HG02885 (cell line): ENCODE measurements around the gene SLC2A8.

Experiments used
- ATAC-seq: cut with Tn5 transposase; IDR thresholded peaks from one replicate; pipeline ENCODE4 v1.9.1; 2021; ENCODE audit warnings: mild to moderate bottlenecking; ENCODE audit not compliant: unreplicated experiment, poor library complexity

The SLC2A8 gene, protein sequence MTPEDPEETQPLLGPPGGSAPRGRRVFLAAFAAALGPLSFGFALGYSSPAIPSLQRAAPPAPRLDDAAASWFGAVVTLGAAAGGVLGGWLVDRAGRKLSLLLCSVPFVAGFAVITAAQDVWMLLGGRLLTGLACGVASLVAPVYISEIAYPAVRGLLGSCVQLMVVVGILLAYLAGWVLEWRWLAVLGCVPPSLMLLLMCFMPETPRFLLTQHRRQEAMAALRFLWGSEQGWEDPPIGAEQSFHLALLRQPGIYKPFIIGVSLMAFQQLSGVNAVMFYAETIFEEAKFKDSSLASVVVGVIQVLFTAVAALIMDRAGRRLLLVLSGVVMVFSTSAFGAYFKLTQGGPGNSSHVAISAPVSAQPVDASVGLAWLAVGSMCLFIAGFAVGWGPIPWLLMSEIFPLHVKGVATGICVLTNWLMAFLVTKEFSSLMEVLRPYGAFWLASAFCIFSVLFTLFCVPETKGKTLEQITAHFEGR

DNA sequence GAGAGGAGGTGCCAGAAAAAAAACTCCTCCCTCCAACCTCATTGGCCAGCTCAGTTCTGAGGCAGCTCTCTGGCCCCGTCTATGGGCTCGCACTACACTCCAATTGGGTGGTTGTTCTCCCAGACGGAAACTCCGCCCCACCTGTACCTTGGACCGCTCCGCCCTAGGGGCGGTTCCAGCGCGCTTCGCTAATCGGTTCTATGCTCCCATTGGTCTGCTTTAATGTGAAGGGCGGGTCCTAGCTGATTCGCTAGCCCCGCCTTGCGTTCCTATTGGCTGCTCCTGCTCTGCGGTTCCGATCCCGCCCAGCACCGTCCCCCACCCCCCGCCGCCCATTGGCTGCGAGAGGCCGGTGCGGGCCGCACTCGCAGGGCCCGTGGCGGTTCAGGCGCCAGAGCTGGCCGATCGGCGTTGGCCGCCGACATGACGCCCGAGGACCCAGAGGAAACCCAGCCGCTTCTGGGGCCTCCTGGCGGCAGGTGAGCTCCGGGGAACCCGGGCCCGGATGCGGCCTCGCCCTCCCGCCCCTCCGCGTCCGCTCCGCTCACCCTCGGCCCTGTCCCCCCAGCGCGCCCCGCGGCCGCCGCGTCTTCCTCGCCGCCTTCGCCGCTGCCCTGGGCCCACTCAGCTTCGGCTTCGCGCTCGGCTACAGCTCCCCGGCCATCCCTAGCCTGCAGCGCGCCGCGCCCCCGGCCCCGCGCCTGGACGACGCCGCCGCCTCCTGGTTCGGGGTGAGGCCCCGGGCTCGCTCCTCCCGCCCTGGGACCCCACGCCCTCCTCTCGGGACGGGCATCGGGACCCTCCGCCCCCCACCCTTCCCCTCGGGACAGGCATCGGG is at the start of gene SLC2A8:
Gene SLC2A8 (plus strand): TSS at position 362 of the 838 bp plus-strand sequence. CDS start 62 bp downstream, at position 424.
- peak; percentile 94 for ATAC-seq

DNA sequence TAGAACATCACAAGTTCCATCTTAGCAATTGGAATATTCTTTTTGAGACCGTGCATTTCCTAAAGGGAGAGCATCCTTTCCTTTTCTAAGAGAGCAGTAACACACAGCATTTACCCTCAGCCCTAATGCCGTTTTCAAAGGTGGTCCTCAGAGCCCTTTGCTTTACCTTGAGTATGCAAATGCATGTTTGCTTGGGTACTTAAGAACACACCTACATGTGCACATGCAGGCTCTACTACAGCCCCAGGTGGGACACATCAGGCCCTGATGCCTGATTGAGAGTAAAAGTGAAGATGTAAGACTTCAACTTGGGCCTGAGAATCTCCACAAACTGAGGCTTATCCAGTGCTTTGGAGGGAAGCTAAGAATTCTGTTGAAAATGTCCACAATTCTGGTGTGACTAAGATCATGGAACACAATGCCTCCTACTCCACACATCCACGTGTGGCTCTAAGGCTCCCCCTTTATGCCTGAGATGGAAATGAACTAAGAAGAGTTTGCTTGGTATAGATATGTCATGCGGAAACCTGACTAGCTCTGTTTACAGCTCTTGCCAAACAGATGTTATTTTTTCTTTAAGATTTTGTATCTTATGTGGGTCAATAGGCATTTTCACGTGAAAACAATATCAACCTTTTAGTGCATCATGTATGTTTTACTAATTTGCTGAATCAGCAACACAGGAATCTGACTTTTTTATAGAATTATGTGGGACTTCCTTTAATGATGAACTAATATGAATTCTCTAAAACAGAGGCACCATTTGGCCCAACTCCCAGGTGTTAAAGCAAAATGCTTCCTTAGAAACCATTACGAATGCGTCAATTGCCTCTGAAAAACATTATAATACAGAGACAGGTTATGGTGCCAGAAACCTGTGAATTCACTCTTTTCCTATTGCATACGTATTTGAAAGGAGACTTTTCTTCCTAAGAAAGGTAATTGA is 48.9 kb upstream of the SLC2A8 start:
- ATAC-seq: no peak

DNA sequence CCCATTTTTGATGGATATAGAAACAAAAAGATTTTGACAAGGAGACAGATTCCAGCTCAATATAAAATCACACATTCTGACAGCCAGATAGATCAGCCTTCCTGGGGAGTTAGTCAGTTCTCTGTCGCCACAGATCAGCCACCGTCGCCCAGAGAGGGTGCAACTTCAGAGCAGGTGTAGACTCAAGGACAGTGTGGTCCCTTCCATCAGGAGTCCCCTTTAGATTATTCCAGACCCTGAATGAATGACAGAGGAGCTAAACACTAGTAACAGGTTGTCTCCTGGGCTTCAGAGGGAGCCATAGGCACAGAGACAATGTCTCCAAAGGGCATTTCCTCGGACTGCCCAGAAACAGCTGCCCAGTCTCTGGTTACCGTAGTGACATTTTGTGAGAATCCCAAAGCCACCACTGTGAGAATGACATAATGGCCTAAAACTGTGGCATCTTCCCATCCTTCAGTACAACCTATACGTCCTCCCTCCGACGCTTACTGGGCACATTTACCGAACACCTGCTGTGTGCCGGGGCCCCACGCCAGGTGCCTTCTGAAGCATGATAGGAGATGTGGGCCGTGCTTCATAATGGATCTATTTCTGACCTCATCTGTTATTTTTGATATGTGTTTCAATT is 47.4 kb upstream of the SLC2A8 start:
- ATAC-seq: no peak

DNA sequence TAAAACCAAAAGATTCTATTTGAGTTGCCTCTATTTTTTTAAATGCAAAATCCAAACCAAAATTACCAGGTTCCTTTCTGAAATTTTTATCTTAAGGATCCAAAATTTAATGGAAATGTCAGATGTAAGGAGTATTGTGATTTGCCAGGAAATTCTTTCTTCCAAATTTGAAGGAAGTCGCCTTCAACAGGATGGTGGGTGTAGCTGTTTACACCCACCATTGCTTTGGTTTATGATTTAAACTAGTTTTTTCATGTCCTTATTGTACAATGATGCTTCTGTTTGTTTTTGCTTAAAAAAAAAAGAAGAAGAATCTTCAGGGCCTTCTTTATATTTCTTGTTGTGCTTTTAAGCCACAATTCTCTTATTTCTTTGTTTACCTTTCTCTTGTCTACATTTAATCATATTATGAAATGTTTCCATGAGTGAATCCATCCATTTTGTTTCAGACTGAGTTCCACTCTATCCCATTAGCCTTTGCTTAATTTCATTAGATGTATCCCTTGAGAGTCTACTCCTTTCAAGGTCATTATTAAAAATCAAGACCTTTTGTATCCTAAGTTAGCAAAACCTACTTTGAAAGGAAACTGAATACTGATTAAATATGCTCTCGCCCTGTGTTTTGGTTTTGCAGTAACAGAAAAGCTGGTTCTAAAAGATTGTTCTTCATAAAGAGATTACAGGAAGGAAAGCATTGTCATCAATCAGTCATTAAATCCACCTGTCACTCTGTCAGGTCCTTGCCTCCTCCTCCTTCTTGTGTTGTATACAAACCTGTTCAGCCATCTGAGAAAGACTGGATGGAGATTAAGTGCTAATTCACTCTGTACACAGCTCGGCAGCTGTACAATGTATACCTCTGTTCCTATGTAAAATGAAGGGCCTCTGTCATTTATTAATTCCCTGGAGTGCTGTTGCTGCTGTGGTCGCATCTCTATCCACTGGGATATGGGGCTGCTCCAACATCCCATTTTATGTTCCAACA is 45.5 kb upstream of the SLC2A8 start:
- no peak for ATAC-seq

DNA sequence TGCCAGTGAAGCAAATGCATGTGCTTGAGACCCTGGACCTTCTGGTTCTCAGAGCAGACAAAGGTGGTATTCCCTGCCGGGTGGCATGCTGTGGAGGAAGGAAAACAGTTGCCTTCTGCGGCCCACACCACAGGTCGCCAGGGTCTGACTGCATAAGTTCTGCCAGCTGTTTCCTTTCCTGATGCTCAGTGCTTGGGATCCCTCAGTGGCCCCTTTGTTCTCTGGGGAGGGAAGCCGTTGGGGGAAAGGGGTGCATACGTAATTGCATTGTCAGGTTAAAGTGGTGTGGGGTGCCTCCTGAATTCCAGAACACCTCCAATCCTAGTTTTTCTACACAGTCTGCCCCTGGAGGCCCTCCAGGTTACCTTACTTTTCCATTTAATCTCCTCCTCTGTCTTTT is 43.1 kb upstream of the SLC2A8 start:
- no peak for ATAC-seq

DNA sequence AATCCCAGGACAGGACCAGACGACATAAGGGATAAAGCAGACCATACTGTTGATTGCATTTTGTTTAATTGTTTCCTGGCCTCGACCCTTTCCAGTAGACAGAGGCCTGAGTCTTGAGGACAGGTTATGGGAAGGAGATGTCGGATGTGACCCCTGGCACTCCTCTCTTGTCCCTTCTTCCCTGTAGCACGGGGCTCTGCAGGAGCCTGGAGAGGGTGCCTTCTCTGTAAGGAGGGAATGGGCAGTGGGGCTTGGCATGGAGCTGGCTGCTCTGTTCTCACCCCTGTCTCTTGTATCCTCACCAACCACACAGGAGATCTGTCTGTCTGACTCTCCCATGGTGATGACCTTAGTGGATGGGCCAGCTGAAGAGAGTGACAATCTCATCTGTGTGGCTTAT is 40.1 kb upstream of the SLC2A8 start:
- no peak for ATAC-seq

DNA sequence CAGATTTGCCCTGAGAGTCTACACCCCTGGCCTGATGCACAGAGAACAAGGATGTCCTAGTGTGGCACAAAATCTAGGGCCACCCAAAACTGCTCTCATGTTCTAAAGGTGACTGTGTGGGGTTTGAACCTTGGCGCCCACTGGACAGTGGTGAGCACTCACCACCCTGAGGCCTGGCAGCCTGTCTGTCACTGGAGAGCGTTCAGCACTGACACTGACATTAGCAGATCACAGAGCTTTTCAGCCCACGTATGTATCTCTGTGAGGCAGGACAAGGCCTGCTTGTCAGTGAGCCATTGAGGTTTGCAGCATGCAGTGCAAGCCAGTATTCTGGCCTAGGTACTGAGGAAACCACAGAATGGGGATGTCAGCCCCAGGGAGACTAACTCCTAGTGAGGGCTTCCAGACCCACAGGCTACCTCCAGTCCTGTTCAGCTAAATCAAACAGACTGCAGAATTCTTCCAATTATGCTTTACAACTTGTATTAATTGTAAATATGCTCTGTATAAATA is 38.9 kb upstream of the SLC2A8 start:
- ATAC-seq: no peak

DNA sequence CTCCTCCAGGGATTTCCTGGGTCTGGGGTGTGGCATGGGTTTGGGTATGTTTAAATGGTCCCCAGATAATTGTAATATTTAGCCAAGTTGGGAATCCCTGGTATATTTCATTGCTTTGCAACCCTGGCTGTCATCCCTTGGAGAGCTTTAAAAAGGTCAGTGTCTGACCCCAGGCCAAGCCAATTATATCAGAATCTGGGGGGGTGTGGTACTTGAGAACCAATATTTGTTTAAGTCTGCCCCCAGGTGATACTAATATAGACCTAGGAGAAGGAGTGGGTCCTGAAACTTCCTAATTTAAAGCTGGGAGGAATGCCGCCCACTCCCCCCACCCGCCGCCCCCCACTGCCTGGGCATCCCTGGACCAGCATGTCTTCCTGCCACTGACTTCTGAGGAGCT is 38.2 kb upstream of the SLC2A8 start:
- no peak for ATAC-seq

DNA sequence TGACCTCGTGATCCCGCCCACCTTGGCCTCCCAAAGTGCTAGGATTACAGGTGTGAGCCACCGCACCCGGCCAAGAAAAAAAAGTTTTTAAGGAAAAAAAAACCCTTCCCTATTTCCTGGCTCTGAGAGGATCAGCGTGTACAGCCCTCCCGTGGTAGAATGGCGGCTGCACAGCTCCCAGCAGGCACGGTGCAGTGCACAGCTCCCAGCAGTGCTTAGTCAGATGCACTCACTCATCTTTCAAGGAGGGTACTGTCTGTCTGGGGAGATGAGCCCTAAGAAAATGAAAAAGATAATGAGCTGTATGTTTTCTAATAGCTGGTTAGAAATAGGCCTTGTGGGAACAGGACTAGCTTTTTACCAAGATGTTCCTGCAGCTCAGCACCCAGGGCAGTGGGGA is 36.7 kb upstream of the SLC2A8 start:
- no peak for ATAC-seq

DNA sequence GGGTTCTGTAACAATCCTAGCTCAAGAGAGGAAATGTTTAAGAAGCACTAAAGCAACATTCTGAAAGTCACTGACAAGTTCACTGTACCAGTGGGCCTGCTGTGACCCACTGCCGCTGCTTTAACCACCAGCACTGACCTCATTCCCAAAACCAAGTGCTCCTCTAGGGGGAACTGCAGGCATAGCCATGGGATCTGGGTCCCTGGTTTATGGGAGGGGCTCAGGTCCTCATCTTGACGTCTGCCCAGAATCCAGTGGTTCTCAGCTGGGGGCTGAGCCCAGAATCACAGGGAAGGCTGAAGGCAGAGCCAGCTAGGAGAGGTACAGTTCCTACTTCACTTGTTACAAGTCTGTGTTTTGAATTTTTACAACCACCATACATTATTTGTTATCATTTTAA is 36.1 kb upstream of the SLC2A8 start:
- no peak for ATAC-seq

DNA sequence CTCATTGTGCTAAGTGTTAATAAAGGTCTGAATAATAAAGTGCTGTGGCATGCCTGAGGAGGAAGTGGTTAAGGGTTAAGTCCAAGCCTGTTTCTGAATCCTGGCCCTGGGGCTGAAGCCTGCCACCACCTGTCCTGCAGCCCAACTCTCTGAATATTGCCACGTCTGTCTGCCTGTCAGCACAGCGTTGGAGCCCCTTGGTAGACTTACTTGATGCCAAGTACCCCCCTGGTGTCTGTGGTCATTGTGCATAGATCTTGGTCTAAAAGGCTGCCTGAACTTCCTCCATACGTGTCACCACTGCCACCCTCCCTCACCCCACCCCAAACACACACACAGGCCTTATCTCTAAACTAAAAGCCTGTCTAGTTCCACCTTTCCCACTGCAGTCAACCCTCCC is 35.4 kb upstream of the SLC2A8 start:
- ATAC-seq: no peak

DNA sequence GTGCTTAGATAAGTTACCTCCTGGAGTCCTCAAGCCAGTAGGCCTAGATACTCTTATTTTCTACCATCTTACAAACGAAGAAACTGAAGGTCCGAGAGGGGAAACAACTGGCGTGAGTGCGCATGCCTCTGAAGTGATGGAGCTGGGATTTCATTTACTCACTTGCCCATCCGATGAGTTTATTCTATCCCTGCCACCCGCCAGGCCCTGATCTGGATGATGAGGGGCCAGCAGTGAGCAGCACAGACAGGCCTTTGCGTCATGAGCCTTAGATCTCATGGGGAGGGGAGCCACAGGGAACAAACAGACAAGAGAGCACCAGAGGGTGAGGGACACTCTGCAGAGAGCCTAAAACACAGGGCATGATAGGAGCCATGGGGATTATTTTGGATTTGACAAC is 34.1 kb upstream of the SLC2A8 start:
- ATAC-seq: no peak

DNA sequence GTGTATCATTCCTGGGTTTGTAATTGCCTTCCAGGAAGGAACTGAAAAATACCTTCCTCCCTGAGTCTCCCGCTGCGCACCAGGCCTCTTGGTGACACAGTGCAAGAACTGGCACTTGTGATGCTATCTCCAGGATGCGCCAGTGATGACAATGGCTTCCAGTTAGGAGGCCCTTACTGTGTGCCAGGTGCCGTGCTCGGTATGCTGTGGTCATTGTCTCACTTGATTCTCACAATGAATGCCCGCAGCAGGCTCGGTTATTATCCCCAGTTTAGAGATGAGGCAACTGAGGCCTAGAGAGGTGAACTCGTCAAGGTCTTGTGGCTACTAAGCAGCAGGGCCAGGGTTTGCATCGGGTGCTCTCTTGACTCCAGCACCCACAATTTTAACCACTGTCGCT is 31.5 kb upstream of the SLC2A8 start:
- ATAC-seq: no peak

DNA sequence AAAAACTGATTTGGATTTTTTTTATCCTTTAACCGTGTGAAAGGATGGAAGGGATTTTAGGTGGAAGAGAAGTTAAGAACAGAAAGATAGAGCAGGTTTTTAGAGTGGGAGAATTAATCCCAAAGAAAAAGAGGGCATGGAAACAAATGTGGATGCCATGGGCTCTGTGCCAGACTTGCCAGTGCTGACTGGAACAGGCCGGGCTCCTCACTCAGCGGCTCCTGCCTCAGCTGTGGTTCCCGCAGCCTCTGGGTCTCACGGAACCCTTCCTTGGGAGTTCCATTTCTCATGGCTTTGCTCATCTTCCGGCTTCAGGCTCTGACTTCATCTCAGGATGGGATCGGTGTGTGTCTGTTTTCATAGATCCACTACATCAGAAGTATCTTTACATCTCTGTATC is 30.4 kb upstream of the SLC2A8 start:
- no peak for ATAC-seq

DNA sequence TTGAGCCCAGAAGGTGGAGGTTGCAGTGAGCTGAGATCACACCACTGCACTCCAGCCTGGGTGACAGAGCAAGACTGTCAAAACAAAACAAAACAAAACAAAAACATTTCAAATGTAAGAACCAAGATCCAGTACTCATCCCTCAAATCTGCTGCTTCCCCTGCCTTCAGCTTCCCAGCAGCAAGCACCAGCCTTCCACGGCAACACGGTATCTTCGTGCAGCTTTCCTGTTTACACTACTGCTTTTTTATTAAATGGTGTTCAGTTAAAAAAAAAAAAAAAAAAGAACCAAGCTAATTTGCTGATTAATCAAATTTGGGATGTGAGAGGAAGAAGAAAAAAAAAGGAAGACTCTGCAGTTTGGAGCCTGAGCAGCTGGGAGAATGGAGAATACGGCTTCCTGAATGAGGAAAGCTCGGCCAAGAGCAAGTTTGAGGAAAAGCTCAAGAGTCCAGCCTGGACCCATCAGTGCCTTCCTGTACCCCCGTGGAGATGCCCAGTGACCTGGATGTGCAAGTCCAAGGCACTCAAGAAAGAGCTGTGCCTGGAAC is 28.0 kb upstream of the SLC2A8 start:
- ATAC-seq: no peak

DNA sequence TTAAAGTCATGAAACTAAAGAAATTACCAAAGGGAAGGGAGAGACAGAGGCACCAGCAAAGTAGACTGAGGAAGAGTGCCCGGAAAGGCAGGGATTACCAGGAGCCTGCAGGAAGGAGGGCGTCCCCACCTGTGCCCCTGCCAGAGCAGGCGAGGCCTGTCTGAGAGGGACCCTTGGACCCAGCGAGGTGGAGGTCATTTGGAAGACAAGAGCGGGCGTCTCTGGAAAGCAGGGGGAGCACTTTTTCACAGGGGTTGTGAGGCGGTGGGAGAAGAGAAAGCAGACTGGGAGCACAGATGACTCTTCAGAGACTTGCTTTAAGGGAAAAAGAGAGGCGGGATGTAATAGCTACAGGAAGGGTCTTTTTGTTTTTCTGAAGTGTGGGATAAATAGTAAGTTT is 27.5 kb upstream of the SLC2A8 start:
- ATAC-seq: no peak

DNA sequence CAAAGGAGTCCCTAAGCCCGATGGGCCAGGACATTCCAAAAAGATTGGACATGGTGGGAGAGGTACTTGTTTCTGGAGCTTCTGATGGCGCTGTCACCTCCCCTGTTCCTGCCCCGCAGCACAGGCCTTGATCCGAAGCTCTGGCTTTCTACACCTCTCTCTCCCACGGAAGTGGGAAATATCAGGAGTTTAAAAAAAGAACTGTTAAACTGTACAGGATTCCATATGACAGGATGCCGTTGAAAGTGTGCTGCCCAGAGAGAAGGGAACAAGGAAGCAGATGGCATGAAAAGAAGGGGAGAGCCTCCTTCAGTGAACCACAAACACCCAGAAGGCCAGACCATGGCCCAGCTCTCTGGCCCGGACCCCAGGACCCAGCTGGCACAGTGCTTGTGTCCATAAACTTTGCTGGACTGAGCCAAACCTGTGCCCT is 26.8 kb upstream of the SLC2A8 start:
- no peak for ATAC-seq
